Mesendoderm (in vitro differentiated cells): ENCODE data around the gene VPS18.

Source experiments
- DNase-seq: peaks from one replicate; pipeline ENCODE4 v3.0.0; 2013
- H2AK5ac ChIP-seq: 2 replicates; pipeline ENCODE4 v1.6.1; 2013; ENCODE audit warnings: low read length, inconsistent platforms
- H2BK120ac ChIP-seq: 2 replicates; pipeline ENCODE4 v1.6.1; 2013; ENCODE audit warnings: low read depth, mild to moderate bottlenecking, low read length, moderate library complexity, mixed read lengths
- H2BK15ac ChIP-seq: replicated peaks from 2 replicates; pipeline ENCODE4 v1.6.1; 2013; ENCODE audit warnings: low read depth, mild to moderate bottlenecking, moderate library complexity
- H2BK5ac ChIP-seq: 2 replicates; pipeline ENCODE4 v1.6.1; 2013; ENCODE audit warnings: low read length, inconsistent platforms
- H3K18ac ChIP-seq: 2 replicates; pipeline ENCODE4 v1.6.1; 2013; ENCODE audit warnings: mild to moderate bottlenecking, low read length, mixed read lengths
- H3K23ac ChIP-seq: one replicate; pipeline ENCODE4 v1.6.1; 2013; ENCODE audit warnings: low read length
- H3K27ac ChIP-seq: 2 replicates; pipeline ENCODE4 v1.5.1; 2013; ENCODE audit warnings: low read depth, mild to moderate bottlenecking, inconsistent platforms, low read length, moderate library complexity
- H3K27me3 ChIP-seq: 2 replicates; pipeline ENCODE4 v1.6.1; 2013; ENCODE audit warnings: low read length, control low read depth, mild to moderate bottlenecking, inconsistent platforms; ENCODE audit not compliant: insufficient read depth, poor library complexity
- H3K36me3 ChIP-seq: 2 replicates; pipeline ENCODE4 v1.6.1; 2013; ENCODE audit warnings: low read length, inconsistent platforms; ENCODE audit not compliant: control insufficient read depth, insufficient read depth
- H3K4ac ChIP-seq: one replicate; pipeline ENCODE4 v1.6.1; 2013; ENCODE audit warnings: low read depth, mild to moderate bottlenecking, low read length, moderate library complexity
- H3K4me1 ChIP-seq: 2 replicates; pipeline ENCODE4 v1.6.1; 2013; ENCODE audit warnings: low read depth, low read length, inconsistent platforms; ENCODE audit not compliant: control insufficient read depth
- H3K4me2 ChIP-seq: 2 replicates; pipeline ENCODE4 v1.6.1; 2013; ENCODE audit warnings: low read length
- H3K4me3 ChIP-seq: 2 replicates; pipeline ENCODE4 v1.5.1; 2013; ENCODE audit warnings: mild to moderate bottlenecking, low read length
- H3K56ac ChIP-seq: one replicate; pipeline ENCODE4 v1.6.1; 2013; ENCODE audit warnings: low read length
- H3K79me1 ChIP-seq: 2 replicates; pipeline ENCODE4 v1.6.1; 2013; ENCODE audit warnings: low read length, inconsistent platforms
- H3K79me2 ChIP-seq: 2 replicates; pipeline ENCODE4 v1.6.1; 2013; ENCODE audit warnings: mild to moderate bottlenecking, low read length; ENCODE audit not compliant: control insufficient read depth, insufficient read depth
- H3K9ac ChIP-seq: 2 replicates; pipeline ENCODE4 v1.6.1; 2013; ENCODE audit warnings: low read length, inconsistent platforms
- H4K5ac ChIP-seq: one replicate; pipeline ENCODE4 v1.6.1; 2013; ENCODE audit warnings: low read length
- H4K8ac ChIP-seq: one replicate; pipeline ENCODE4 v1.6.1; 2013; ENCODE audit warnings: low read depth, mild to moderate bottlenecking, control low read depth, low read length, moderate library complexity
- WGBS: extraction: QIAGEN DNeasy Blood & Tissue Kit; methylation state at CpG from one replicate; pipeline ENCODE4 v1.1.7; 2013; ENCODE audit warnings: low lambda C conversion rate, missing lambda C conversion rate; ENCODE audit not compliant: insufficient coverage; ENCODE audit errors: extremely low coverage; 5-methylcytosine and 5-hydroxymethylcytosine counted together

VPS18 gene

GRCh38 chr15:40855706-40856234 is 38.5 kb upstream of the VPS18 start:
- Histone ChIP-seq H3K9ac (no peak overlapping the region), H3K23ac (no peak overlapping the region), H3K4me1 (no peaks in the 10 kb centered on the region), H3K27ac (no peak overlapping the region), H3K4ac (no peak overlapping the region), H2BK15ac (no peak overlapping the region), H3K4me3 (no peak overlapping the region), H2AK5ac (no peak overlapping the region), H4K5ac (no peak overlapping the region), H2BK120ac (no peak overlapping the region), H3K27me3 (no peaks in the 10 kb centered on the region), H4K8ac (no peak overlapping the region), H3K18ac (no peak overlapping the region), H3K79me1 (no peaks in the 10 kb centered on the region), H3K4me2 (no peak overlapping the region), H3K36me3 (peaks cover 8% of the 10 kb centered on the region), H3K56ac (no peak overlapping the region), H3K79me2 (no peaks in the 10 kb centered on the region), H2BK5ac (no peak overlapping the region)
- no peak for DNase-seq
- WGBS: no CpG with 5 or more reads among the region's 13 CpGs

- no CpG with 5 or more reads among the region's 8 CpGs for WGBS
- H3K27me3 ChIP-seq: no peaks in the 10 kb centered on the region
Measured at GRCh38 chr15:40856746-40857145, 37.5 kb upstream of the VPS18 start.

DNA sequence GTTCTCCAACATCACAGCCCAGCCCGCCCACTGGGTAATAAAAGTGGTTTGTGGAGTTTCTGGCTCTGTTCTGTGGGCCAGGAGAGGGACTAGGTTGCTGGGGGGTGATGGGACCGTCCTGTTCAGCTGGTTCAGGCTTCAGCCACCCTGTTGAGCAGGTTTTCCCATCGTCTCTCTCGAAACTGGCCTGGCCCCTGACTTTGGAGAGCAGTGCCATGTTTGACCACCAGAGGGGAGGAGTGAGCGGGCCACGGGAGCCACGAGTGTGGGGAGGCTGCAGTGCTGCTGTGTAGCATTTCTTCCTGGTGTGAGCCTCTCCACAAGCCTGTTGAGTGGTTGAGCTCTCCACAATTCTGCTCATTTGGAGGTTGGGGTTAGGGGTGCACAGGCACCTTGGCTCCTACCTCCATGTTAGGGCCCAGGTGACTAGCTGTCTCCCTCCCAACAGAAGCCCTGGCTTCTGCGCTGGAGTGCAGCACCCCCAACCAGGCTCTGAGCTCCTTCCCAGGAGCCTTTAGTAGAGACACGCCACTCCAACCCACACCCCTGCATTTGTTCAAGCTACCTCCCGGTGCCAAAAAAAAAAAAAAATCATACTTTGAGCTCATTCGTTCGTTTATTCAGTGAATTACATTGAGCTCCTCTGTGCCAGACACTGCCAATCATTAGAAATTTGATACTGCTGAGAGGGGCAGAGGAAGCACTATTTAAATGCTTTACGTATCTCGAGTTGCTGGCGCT is 36.5 kb upstream of the VPS18 start:
- H4K5ac ChIP-seq: no peak overlapping the region
- H3K56ac ChIP-seq: no peak overlapping the region
- no peak overlapping the region for H2BK15ac ChIP-seq
- H3K4me3 ChIP-seq: no peak overlapping the region
- peak; percentile 85 for DNase-seq
- no peaks in the 10 kb centered on the region for H3K27me3 ChIP-seq
- no peak overlapping the region for H3K9ac ChIP-seq
- H3K23ac ChIP-seq: no peak overlapping the region
- WGBS: no CpG with 5 or more reads among the region's 15 CpGs
- H3K18ac ChIP-seq: no peak overlapping the region
- H4K8ac ChIP-seq: no peak overlapping the region
- H3K4me2 ChIP-seq: no peak overlapping the region
- no peak overlapping the region for H3K27ac ChIP-seq
- no peak overlapping the region for H2AK5ac ChIP-seq
- peaks cover 8% of the 10 kb centered on the region for H3K36me3 ChIP-seq
- H3K79me1 ChIP-seq: no peaks in the 10 kb centered on the region
- no peaks in the 10 kb centered on the region for H3K4me1 ChIP-seq
- H3K79me2 ChIP-seq: no peaks in the 10 kb centered on the region
- no peak overlapping the region for H2BK120ac ChIP-seq
- H2BK5ac ChIP-seq: no peak overlapping the region
- no peak overlapping the region for H3K4ac ChIP-seq

More at GRCh38 chr15:40856746-40857145, 37.5 kb upstream of the VPS18 start:
- H3K23ac ChIP-seq: no peak overlapping the region
- H3K9ac ChIP-seq: no peak overlapping the region
- no peaks in the 10 kb centered on the region for H3K79me2 ChIP-seq
- no peak overlapping the region for H2BK15ac ChIP-seq
- H3K4me2 ChIP-seq: no peak overlapping the region
- H3K56ac ChIP-seq: no peak overlapping the region
- no peak overlapping the region for H2AK5ac ChIP-seq
- H3K18ac ChIP-seq: no peak overlapping the region
- DNase-seq: no peak
- no peak overlapping the region for H3K4me3 ChIP-seq
- H2BK120ac ChIP-seq: no peak overlapping the region
- H3K4me1 ChIP-seq: no peaks in the 10 kb centered on the region
- no peak overlapping the region for H2BK5ac ChIP-seq
- H4K5ac ChIP-seq: no peak overlapping the region
- H4K8ac ChIP-seq: no peak overlapping the region
- H3K4ac ChIP-seq: no peak overlapping the region
- H3K27ac ChIP-seq: no peak overlapping the region
- H3K79me1 ChIP-seq: no peaks in the 10 kb centered on the region
- H3K36me3 ChIP-seq: peaks cover 8% of the 10 kb centered on the region

DNA sequence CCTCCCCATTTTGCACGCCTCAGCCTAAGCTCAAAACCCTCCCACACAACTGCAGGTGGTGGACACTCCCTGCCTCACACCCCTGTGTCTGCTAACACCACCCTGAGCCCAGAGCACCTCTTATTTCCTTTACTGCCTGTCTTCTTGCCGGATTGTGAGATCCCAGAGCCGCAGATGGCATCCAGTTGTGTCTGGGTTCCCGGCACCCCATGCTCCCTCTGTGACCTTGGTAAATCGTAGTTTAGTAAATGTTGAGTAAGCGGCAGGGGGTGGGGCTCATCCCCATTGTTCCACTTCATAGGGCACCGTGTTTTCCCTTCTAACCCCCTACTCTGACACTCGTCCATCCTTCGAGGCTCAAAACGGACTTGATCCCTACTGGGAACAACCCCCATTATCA is 35.5 kb upstream of the VPS18 start:
- H3K56ac ChIP-seq: no peak overlapping the region
- H4K5ac ChIP-seq: no peak overlapping the region
- WGBS: no CpG with 5 or more reads among the region's 10 CpGs
- H2BK5ac ChIP-seq: no peak overlapping the region
- H4K8ac ChIP-seq: no peak overlapping the region
- H3K4me2 ChIP-seq: no peak overlapping the region
- no peaks in the 10 kb centered on the region for H3K79me1 ChIP-seq
- H2BK15ac ChIP-seq: no peak overlapping the region
- H3K23ac ChIP-seq: no peak overlapping the region
- H3K27ac ChIP-seq: peak overlapping the region; percentile 6
- H3K27me3 ChIP-seq: no peaks in the 10 kb centered on the region
- H3K4me3 ChIP-seq: no peak overlapping the region
- H2BK120ac ChIP-seq: no peak overlapping the region
- H3K36me3 ChIP-seq: peaks cover 4% of the 10 kb centered on the region
- H3K4ac ChIP-seq: no peak overlapping the region
- H3K4me1 ChIP-seq: no peaks in the 10 kb centered on the region
- no peak overlapping the region for H2AK5ac ChIP-seq
- H3K18ac ChIP-seq: no peak overlapping the region
- no peaks in the 10 kb centered on the region for H3K79me2 ChIP-seq
- no peak for DNase-seq
- H3K9ac ChIP-seq: no peak overlapping the region

DNA sequence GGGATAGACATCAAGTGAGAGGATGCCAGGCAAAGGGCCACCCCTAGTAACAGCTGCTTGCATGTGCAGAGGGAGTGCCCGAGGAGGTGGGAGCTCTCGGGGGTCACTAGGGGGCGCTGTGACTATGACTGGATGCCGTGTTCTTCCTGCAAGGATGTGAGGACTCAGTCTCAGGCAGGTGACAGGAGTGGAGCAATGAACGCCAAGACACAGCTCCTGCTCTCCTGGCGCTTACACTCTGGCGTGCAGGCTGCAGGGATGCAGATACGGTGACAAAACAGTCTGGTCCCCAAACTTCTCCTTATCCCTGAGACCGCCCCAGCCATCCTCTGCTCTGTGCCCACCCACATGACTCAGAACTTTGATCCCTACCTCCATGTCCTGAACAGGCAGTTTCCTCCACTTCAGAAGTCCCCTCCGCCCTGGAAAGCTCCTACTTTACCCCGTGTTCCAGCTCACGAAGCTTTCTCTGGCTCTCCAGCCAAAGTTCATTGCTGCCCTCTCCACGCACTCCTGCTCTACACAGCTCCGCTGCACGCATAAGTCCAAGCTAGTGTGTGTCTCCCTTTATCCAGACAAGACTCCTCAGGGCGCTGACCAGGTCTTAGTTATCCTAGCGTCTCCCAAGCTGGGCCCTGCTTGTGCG is 34.9 kb upstream of the VPS18 start:
- Histone ChIP-seq H3K23ac (no peak overlapping the region), H3K4me3 (no peak overlapping the region), H4K5ac (no peak overlapping the region), H3K4me2 (no peak overlapping the region), H3K56ac (no peak overlapping the region), H3K27ac (no peak overlapping the region), H3K4me1 (no peaks in the 10 kb centered on the region), H3K36me3 (peaks cover 4% of the 10 kb centered on the region), H2BK15ac (no peak overlapping the region), H4K8ac (no peak overlapping the region), H2AK5ac (no peak overlapping the region), H3K27me3 (no peaks in the 10 kb centered on the region), H3K79me2 (no peaks in the 10 kb centered on the region), H3K4ac (no peak overlapping the region), H3K9ac (no peak overlapping the region), H3K18ac (no peak overlapping the region), H3K79me1 (no peaks in the 10 kb centered on the region), H2BK120ac (no peak overlapping the region), H2BK5ac (no peak overlapping the region)
- peak; percentile 93 for DNase-seq
- no CpG with 5 or more reads among the region's 18 CpGs for WGBS
